GM19193 (cell line): ENCODE results near the gene CD44.

Experiments used
- POLR2A ChIP-seq: IDR thresholded peaks from 4 replicates; pipeline ENCODE4 v1.6.1; 2011; ENCODE audit not compliant: insufficient read depth, insufficient read length; ENCODE audit errors: extremely low read depth

The CD44 gene

DNA sequence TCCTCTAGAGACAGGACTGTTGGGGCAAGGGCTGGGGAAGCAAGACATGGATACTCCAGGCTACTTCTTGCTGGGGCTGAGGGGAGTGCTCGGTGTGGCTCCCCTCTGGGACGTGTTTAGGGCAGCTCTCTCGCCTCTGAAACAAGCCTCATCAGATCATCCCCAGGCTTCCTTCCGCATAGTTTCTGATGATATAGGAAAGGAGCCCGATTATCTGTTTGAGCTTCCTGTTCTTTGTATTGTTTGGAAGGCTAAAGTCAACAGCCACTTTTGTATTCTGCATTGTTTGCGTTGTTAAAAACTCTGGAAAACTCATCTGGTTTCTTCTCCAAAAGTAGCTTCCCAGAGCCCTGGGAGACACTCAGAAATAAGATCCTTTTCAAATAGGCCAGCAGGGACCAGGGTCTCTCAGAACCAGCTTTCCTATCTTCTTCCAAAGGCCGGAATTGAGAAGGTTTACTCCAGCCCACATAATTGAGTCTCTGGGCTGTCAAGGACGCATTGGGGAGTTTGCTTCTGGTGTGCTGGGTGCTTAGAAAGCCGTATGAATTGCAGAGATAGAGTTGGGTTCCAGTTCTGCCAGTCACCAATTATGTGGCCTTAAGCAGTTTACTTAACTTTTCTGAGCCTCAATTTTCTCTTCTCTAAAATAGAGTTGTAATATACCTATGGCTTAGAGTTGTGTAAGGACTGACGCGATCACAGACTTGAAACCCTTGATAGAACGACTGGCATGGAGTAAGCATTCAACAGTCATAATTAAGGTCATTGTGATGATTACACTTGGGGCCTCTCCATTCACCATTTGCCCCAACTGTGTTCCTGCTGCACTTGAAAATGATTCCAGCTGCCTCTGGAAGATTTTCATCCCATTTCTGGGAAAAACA is 19.1 kb downstream of the CD44 start:
- no peak for TF ChIP-seq POLR2A

- no peak for TF ChIP-seq POLR2A
Observed at GRCh38 chr11:35158701-35159510, 19.9 kb downstream of the CD44 start.

DNA sequence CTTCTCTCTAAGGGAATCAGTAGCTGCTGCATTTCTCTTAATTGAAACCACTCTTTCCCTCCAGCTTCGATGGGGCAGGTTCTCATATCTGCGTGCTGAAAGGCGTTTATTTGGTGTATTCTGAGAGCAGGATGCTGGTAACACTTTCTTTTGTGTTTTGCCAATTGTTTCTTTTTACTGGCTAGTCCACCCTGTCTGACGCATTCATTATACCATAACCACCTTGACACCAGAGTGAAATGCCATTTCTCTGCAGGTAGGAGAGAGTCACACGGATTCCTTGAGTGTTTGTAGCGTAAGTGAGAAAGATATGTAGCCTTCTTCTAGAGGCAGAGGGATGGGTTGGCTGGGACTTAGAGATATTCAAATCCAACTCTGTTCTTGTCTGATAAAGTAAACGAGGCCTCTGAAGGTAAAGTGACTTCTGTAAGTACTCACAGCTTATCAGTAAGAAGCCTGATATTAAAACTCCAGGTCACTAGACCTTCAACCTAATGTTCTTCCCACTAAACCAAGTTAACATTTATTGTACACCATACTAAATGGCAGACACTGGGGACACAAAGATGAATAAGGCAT is 21.4 kb downstream of the CD44 start:
- no peak for TF ChIP-seq POLR2A

DNA sequence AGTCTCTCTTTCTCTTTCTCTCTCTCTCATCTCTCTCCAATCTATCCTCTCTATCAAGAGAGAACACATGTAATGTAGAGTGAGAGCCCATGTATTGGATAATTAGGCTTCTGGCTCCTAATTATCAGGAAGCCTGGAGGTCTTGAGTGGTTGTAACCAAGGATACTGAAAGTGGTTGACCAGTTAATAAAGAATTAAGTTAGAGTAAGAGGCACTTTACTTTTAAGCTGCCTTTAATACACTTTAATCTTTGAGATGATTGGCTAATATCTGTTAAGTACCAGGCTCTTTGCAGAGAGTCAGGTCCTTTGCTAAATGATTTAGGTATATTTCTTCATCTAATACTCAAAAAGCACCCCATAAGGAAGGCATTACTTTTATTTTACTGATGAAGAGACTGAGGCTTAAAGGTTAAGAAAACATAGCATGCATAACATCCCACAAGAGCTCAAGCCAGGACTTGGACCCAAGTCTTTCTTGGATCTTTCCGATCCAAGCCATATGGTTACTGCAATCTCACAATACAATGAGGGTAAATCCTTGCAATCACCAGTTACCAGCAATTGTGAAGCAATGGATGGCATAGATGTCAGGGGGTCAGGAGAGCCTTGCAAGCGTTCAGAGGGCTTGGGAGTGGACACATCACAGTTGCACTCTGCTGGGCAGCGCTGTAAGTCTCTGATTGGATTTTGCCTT is 22.1 kb downstream of the CD44 start:
- TF ChIP-seq POLR2A: no peak

DNA sequence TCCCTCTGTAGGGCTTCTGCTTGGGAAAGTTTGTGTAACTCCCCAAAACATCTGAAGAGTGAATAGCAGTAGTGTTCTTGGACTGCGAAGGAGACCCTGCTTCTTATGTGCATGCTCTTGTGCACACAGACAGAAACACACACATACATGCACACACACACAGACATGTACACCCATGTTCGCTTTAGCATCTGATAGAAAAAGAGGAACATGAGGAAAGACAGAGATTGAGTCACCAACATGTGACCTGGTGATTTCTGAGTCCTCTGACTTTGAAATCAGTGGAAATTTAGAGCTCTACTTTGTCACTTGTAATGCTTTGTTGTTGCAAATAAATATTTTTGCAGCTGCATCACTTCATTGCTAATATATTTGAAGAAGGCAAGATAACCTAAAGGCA is 23.8 kb downstream of the CD44 start:
- no peak for TF ChIP-seq POLR2A

DNA sequence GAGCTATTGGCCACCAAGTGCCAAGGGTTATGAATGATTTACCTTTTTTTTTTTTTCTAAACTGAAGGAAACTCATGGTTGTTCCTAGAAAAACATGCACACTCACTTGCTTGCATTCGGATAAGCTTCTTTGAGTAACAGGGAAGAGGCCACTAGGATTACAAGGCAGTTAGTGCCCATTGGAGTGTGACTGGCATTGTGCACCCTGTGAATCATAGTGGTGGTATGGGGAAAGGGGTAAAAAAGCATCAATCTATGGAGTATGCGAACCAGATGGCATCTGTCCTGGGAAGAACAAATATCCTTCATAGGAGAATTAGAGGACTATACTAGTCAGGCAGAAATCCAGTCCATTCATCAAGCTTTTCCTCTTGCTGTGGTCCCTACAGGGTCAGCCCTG is 24.2 kb downstream of the CD44 start:
- TF ChIP-seq POLR2A: no peak

DNA sequence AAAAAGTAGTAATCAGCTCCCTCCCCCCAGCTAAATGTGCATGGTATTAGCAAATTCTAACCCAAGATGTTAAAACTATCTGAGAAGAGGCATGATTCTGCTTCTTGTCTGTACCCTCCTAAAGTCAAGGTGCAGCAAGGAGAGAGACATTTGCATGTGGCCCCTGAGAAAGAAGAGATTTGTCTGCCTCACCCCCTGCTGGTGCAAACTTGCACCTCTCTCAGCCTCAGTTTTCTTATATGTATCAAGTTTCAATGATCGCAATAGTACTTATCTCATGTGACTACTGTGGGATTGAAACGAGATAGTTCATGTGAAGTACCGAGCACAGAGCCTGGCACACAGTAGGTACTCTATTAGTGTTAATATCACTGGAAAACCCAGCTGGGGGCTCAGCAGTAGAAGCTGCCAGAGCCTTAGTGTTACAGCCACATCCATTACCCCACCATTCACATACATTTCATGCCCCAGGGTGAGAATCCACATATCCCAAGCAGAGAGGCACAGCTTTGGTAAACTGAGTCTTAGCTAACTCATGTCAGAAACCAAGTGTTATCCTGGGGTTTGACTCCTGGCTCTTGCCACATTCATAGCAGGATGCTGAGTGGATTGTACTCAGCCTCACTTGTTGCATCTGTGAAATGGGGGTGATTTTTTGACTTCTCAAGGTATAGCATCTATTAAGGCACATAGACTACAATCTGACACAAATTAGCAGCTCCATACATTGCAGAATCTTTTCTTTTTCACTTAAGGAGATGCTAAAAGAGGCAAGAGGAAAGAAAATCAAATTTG is 24.9 kb downstream of the CD44 start:
- no peak for TF ChIP-seq POLR2A

GRCh38 chr11:35165030-35165422 is 26.1 kb downstream of the CD44 start:
- no peak for TF ChIP-seq POLR2A

- no peak for TF ChIP-seq POLR2A
Observed at GRCh38 chr11:35165423-35166368, 26.7 kb downstream of the CD44 start.

GRCh38 chr11:35166369-35167360 is 27.7 kb downstream of the CD44 start:
- peak; percentile 34 for TF ChIP-seq POLR2A

DNA sequence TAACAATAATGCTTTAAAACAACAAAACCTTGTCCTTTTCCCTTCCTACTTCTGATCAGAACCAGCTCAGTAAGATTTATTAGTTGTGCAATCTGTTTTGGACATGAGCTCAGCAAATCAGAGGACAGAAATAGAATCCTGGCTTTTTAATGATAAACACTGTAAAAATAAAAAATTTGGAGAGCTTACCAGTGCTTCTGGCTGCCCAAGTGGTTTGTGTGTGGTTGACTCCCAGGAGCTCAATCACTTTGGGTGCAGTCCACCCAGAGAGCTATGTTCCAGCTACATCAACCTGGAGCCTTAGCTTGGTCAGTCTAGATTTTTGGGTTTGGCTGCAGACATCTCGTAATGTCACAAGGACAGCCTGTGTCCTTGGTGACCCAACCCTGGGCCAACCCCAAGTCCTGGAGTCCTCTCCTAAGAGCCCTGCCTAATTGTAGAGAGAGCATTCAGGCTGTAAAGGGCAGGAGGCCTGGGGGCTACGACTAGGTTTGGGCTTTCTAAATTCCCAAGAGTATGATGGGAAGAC is 28.5 kb downstream of the CD44 start:
- TF ChIP-seq POLR2A: no peak

- TF ChIP-seq POLR2A: no peak
Observed at GRCh38 chr11:35168671-35169070, 29.7 kb downstream of the CD44 start.
